K562 (cell line): ENCODE measurements around the gene RBM19. TPM values are rescaled to one million over a fixed set of nuclear protein-coding genes. Genes with fewer than 3 reads are reported as not detected.

Source experiments
- CBFA2T2 ChIP-seq: fragments of 450-650 bp; conservative IDR thresholded peaks from 2 replicates; pipeline ENCODE4 v1.6.1; 2017; ENCODE audit warnings: mild to moderate bottlenecking
- CHD2 ChIP-seq: IDR thresholded peaks from 2 replicates; pipeline ENCODE4 v1.6.1; 2011; ENCODE audit warnings: low read depth, low read length
- CUX1 ChIP-seq: fragments of 200-800 bp; sonication (Bioruptor generic); IDR thresholded peaks from 2 replicates; pipeline ENCODE4 v1.6.1; 2016; ENCODE audit warnings: missing genetic modification characterization, missing compliant biosample characterization
- HES1 ChIP-seq: fragments of 450-650 bp; IDR thresholded peaks from 2 replicates; pipeline ENCODE4 v1.6.1; 2016; ENCODE audit warnings: low read depth, mild to moderate bottlenecking, moderate library complexity
- JUND ChIP-seq, 2 experiments: IDR thresholded peaks; 2 replicates in 1 of 2; 3 replicates in 1 of 2; pipeline ENCODE4 v1.6.1; 2011; ENCODE audit warnings: borderline replicate concordance in 2 of 2, low read depth in 2 of 2, low read length in 2 of 2, improper control_type of control experiment in 1 of 2, missing biosample characterization in 1 of 2, missing genetic modification characterization in 1 of 2, missing genetic modification reagents in 1 of 2
- NFE2 ChIP-seq: IDR thresholded peaks from 2 replicates; pipeline ENCODE4 v1.6.1; 2014; ENCODE audit warnings: antibody characterized with exemption, low read depth
- NRF1 ChIP-seq, 2 experiments: fragments of 450-650 bp; IDR thresholded peaks in 1 of 2; conservative IDR thresholded peaks in 1 of 2; 2 replicates each; pipeline ENCODE4 v1.6.1; 2014; ENCODE audit warnings: mild to moderate bottlenecking in 2 of 2
- PCBP2 ChIP-seq: fragments of 200-400 bp; formaldehyde crosslinking; IDR thresholded peaks from 2 replicates; pipeline ENCODE4 v1.6.1; 2018; ENCODE audit warnings: low read length, low read depth, mild to moderate bottlenecking, moderate library complexity; ENCODE audit not compliant: poor library complexity, severe bottlenecking
- POLR2H ChIP-seq: IDR thresholded peaks from 2 replicates; pipeline ENCODE4 v1.6.1; 2016; ENCODE audit warnings: missing genetic modification characterization, low read depth, mild to moderate bottlenecking, control low read depth, missing compliant biosample characterization, moderate library complexity
- PPARD ChIP-seq: fragments of 250-450 bp; sonication (Bioruptor Pico); IDR thresholded peaks from 2 replicates; pipeline ENCODE4 v1.8.0; 2022; ENCODE audit warnings: inconsistent platforms, mild to moderate bottlenecking, moderate library complexity
- RB1 ChIP-seq: fragments of 450-650 bp; IDR thresholded peaks from 2 replicates; pipeline ENCODE4 v1.6.1; 2017; ENCODE audit warnings: low read depth, mild to moderate bottlenecking
- RFX1 ChIP-seq: fragments of 450-650 bp; IDR thresholded peaks from 2 replicates; pipeline ENCODE4 v1.6.1; 2016; ENCODE audit warnings: mild to moderate bottlenecking, moderate library complexity
- RUNX1 ChIP-seq: sonication (generic); IDR thresholded peaks from 2 replicates; pipeline ENCODE4 v1.6.1; 2016; ENCODE audit warnings: antibody characterized with exemption, low read depth
- SNRNP70 ChIP-seq: fragments of 200-400 bp; formaldehyde crosslinking; optimal IDR thresholded peaks from 2 replicates; pipeline ENCODE3; 2017; ENCODE audit warnings: low read depth, low read length
- TCF7L2 ChIP-seq: fragments of 150-350 bp; IDR thresholded peaks from 2 replicates; pipeline ENCODE4 v1.6.1; 2016; ENCODE audit warnings: low read depth, mild to moderate bottlenecking, low read length, moderate library complexity
- TSHZ1 ChIP-seq: fragments of 250-450 bp; sonication (Bioruptor Pico); IDR thresholded peaks from 2 replicates; pipeline ENCODE4 v1.4.0; 2020; ENCODE audit warnings: mild to moderate bottlenecking, moderate library complexity
- ZNF408 ChIP-seq: fragments of 250-450 bp; sonication (Bioruptor Pico); IDR thresholded peaks from 2 replicates; pipeline ENCODE4 v1.4.0; 2020; ENCODE audit warnings: low read depth, mild to moderate bottlenecking, moderate library complexity
- ZNF431 ChIP-seq: sonication (generic); formaldehyde crosslinking; IDR thresholded peaks from 2 replicates; pipeline ENCODE4 v1.8.0; 2022; ENCODE audit warnings: mild to moderate bottlenecking, missing genetic modification reagents
- polyA plus RNA-seq, 8 experiments: library from polyadenylated mRNA; depleted of rRNA in 4 of 8; stranded (reverse) in 5 of 8; unstranded in 3 of 8; fragments of >200 nt; fragmentation: Nextera tagmentation in 2 of 8; fragmentation: Illumina TruSeq in 1 of 8; extraction: Ambion mirVana in 2 of 8; extraction: Trizol in 1 of 8; gene quantifications; 2 replicates each; pipeline versions ENCODE4 v1.2.1 to v1.2.3, GENCODE V29; 2011 to 2014; ENCODE audit warnings: inconsistent platforms in 1 of 8, missing spikeins in 1 of 8
- total RNA-seq, 7 experiments: library from RNA; depleted of rRNA in 6 of 7; stranded (reverse); fragments of >200 nt in 6 of 7; fragmentation: Illumina TruSeq in 2 of 7; extraction: Trizol in 2 of 7; gene quantifications; 2 replicates each; pipeline versions ENCODE4 v1.2.1 to v1.2.3, GENCODE V29; 2011 to 2021; ENCODE audit warnings: low replicate concordance in 1 of 7

RBM19 gene
- total and polyA plus RNA-seq, 9 of the 15 experiments (the other 6 are each of a cell fraction or from before 2014, with no cell fraction given), result 16.0 to 58.4 (median 37.9) TPM

- TF ChIP-seq CUX1, result peak; percentile 52; the same call in 1 of the 2 replicates
- TF ChIP-seq TCF7L2, result no peak
- peak; percentile 26; the same call in 1 of the 2 replicates for TF ChIP-seq NFE2
- TF ChIP-seq JUND (IDR thresholded peaks at IDR 0.05; ENCODE audit: borderline replicate concordance, low read depth, low read length), result peak; percentile 69
- no peak; the same call in 2 of the 3 replicates for TF ChIP-seq JUND (tag; IDR thresholded peaks at IDR 0.05; ENCODE audit: borderline replicate concordance, low read depth, low read length)
- no peak for TF ChIP-seq POLR2H (tag)
- TF ChIP-seq RUNX1, result peak; percentile 90
- no peak for TF ChIP-seq RFX1
- 0 out of 2 replicates have a peak, but pooled peaks have one; percentile 7 for TF ChIP-seq RB1
- TF ChIP-seq SNRNP70, result no peak
- TF ChIP-seq CBFA2T2, result peak; percentile 99
- TF ChIP-seq ZNF431 (CRISPR knock-in tag), result no peak
- no peak for TF ChIP-seq PCBP2
- peak; percentile 77; the same call in 1 of the 2 replicates for TF ChIP-seq HES1
- 0 out of 2 replicates have a peak, but pooled peaks have one; percentile 29 for TF ChIP-seq TSHZ1
- TF ChIP-seq PPARD (CRISPR knock-in tag), result no peak
- TF ChIP-seq NRF1 (conservative IDR thresholded peaks at IDR 0.05 in 1 of 2, IDR thresholded peaks at IDR 0.05 in 1 of 2), result no peak
- TF ChIP-seq CHD2, result no peak
- TF ChIP-seq ZNF408, result no peak
Observed at GRCh38 chr12:113932381-113933196, 33.5 kb downstream of the RBM19 start (continued).
